Esophagus squamous epithelium (tissue), 4 donors: ENCODE data around the gene CCNL2.

Experiments
- POLR2A ChIP-seq, 4 donors: fragments of 450-650 bp; IDR thresholded peaks; one replicate each; pipeline ENCODE4 v1.6.1; 2017; ENCODE audit warnings: antibody characterized with exemption in 4 of 4, mild to moderate bottlenecking in 4 of 4, moderate library complexity in 3 of 4
- TF ChIP-seq, protein P1 (sequence below), 6 experiments: fragments of 450-650 bp in 4 of 6; fragments of 200-600 bp in 2 of 6; sonication (generic) in 2 of 6; IDR thresholded peaks; one replicate each; pipeline ENCODE4 v1.5.1; 2016 to 2019; ENCODE audit warnings: antibody characterized with exemption in 6 of 6, mild to moderate bottlenecking in 4 of 6, moderate library complexity in 4 of 6

DNA sequence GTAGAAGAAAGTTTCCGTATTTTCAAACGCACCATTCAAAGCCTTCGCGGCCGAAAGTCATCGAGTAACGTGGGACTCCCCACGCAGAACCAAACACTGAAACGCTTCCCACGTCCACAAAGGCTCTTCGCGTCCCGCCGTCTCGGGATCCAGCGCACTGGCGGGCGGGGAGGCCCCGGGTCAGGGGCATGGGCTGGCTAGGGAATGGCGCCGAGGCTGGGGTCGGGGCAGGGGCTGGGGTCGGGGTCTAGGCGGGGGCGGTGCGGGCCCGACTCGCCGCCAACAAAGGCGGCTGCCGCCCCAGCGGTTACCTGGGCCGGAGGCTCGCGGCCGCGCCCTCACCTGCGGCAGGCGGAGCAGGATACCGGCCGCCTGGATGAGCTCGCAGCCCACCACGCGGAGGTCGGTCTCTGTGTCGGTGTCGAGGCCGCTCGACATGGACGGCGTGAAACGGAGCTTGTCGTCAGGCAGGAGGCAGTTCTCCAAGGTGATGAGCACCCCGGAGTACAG lies 403 bp downstream of the CCNL2 start:
- TF ChIP-seq, protein P1, sequence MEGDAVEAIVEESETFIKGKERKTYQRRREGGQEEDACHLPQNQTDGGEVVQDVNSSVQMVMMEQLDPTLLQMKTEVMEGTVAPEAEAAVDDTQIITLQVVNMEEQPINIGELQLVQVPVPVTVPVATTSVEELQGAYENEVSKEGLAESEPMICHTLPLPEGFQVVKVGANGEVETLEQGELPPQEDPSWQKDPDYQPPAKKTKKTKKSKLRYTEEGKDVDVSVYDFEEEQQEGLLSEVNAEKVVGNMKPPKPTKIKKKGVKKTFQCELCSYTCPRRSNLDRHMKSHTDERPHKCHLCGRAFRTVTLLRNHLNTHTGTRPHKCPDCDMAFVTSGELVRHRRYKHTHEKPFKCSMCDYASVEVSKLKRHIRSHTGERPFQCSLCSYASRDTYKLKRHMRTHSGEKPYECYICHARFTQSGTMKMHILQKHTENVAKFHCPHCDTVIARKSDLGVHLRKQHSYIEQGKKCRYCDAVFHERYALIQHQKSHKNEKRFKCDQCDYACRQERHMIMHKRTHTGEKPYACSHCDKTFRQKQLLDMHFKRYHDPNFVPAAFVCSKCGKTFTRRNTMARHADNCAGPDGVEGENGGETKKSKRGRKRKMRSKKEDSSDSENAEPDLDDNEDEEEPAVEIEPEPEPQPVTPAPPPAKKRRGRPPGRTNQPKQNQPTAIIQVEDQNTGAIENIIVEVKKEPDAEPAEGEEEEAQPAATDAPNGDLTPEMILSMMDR (IDR thresholded peaks at IDR 0.05), result no peak
- no peak for TF ChIP-seq POLR2A (IDR thresholded peaks at IDR 0.05)
